ENCODE measurements around the gene ABCA9.

- TF ChIP-seq CTCF (IDR thresholded peaks at IDR 0.05; ENCODE audit: borderline replicate concordance, extremely low read depth, low read length, poor library complexity, severe bottlenecking), result no peak
- TF ChIP-seq EZH2 (IDR thresholded peaks at IDR 0.05; ENCODE audit: borderline replicate concordance, low read depth, low read length, severe bottlenecking), result no peak
These were observed 5.8 kb upstream of the ABCA9 start for GRCh38 chr17:69066482-69066881.

Measured in DND-41 (cell line).